GM12878 (cell line): ENCODE measurements around the gene ZDHHC3. TPM values are rescaled to one million over a fixed set of nuclear protein-coding genes. Genes with fewer than 3 reads are reported as not detected.

Source experiments
- ATAC-seq: fragments of 200-7000 bp; cut with Tn5 transposase; 3 replicates; pipeline ENCODE4 v1.9.1; 2020; ENCODE audit warnings: mild to moderate bottlenecking, moderate library complexity
- BruUV-seq: library from RNA; stranded (reverse); fragments of 400-500 nt; replicated peaks from 2 replicates; lab custom pipeline; 2021; lab: Mats Ljungman, UMichigan
- CTCF ChIA-PET: fragments of 300-600 bp; sonication (Branson Sonifier 250); formaldehyde crosslinking; extraction: SDS; loops from one replicate; lab custom pipeline; 2021; ENCODE audit warnings: inconsistent platforms; lab: Yijun Ruan, JAX
- POLR2A ChIA-PET: fragments of 350-600 bp; formaldehyde crosslinking; extraction: SDS; loops from one replicate; lab custom pipeline; 2021; ENCODE audit warnings: inconsistent platforms; lab: Charles Lee
- RAD21 ChIA-PET: fragments of 300-600 bp; sonication (Branson Sonifier 250); formaldehyde crosslinking; loops from one replicate; lab custom pipeline; 2023; ENCODE audit warnings: antibody characterized with exemption; ENCODE audit not compliant: unreplicated experiment; lab: Charles Lee
- SMC1A ChIA-PET: fragments of 300-600 bp; sonication (Branson Sonifier 250); formaldehyde crosslinking; loops from one replicate; lab custom pipeline; 2023; ENCODE audit not compliant: unreplicated experiment, uncharacterized antibody; lab: Charles Lee
- DNase-seq: peaks from one replicate; pipeline ENCODE4 v3.0.0-alpha.2; 2011; ENCODE audit warnings: low read depth, low spot score
- FAIRE-seq: peaks from 3 replicates; lab custom pipeline; 2011; peaks lifted over from hg19 to GRCh38; lab: Jason Lieb, UNC
- H2AFZ ChIP-seq: 2 replicates; pipeline ENCODE4 v1.6.0; 2011; ENCODE audit warnings: low read depth, low read length, control low read depth; ENCODE audit not compliant: control insufficient read depth
- H3K27ac ChIP-seq: 2 replicates; pipeline ENCODE4 v1.5.1; 2011; ENCODE audit warnings: control low read depth; ENCODE audit not compliant: control insufficient read depth, insufficient read depth
- H3K27me3 ChIP-seq, 2 experiments: replicated peaks in 1 of 2; 2 replicates each; pipeline versions ENCODE4 v1.6.0 to v1.6.1; 2011; ENCODE audit warnings: low read length in 1 of 2; ENCODE audit not compliant: control insufficient read depth in 2 of 2, insufficient read depth in 2 of 2
- H3K36me3 ChIP-seq, 2 experiments: 2 replicates each; pipeline ENCODE4 v1.5.1; 2011; ENCODE audit warnings: low read length in 1 of 2; ENCODE audit not compliant: control insufficient read depth in 2 of 2, insufficient read depth in 2 of 2
- H3K4me1 ChIP-seq: 2 replicates; pipeline ENCODE4 v1.6.1; 2011; ENCODE audit warnings: mild to moderate bottlenecking, low read length, moderate library complexity, mixed read lengths; ENCODE audit not compliant: control insufficient read depth, insufficient read depth
- H3K4me2 ChIP-seq: 2 replicates; pipeline ENCODE4 v1.6.0; 2011; ENCODE audit warnings: control low read depth; ENCODE audit not compliant: control insufficient read depth, insufficient read depth
- H3K4me3 ChIP-seq: fragments of 200-600 bp; sonication (generic); 2 replicates; pipeline ENCODE4 v1.5.1; 2016
- H3K79me2 ChIP-seq: 2 replicates; pipeline ENCODE4 v1.6.0; 2011; ENCODE audit warnings: low read length; ENCODE audit not compliant: control insufficient read depth, insufficient read depth
- H3K9ac ChIP-seq: 2 replicates; pipeline ENCODE4 v1.8.0; 2011; ENCODE audit warnings: low read length, control low read depth, mixed read lengths; ENCODE audit not compliant: control insufficient read depth, insufficient read depth
- H3K9me3 ChIP-seq: replicated peaks from 3 replicates; pipeline ENCODE4 v1.5.1; 2011; ENCODE audit warnings: mild to moderate bottlenecking, low read length; ENCODE audit not compliant: control insufficient read depth, insufficient read depth
- H4K20me1 ChIP-seq: 2 replicates; pipeline ENCODE4 v1.6.0; 2011; ENCODE audit not compliant: control insufficient read depth, insufficient read depth
- ATF3 ChIP-seq: IDR thresholded peaks from 2 replicates; pipeline ENCODE4 v1.6.1; 2011; ENCODE audit warnings: low read depth, mild to moderate bottlenecking, low read length, moderate library complexity, borderline replicate concordance; ENCODE audit errors: extremely low read depth
- BCLAF1 ChIP-seq: fragments of 450-650 bp; IDR thresholded peaks from 2 replicates; pipeline ENCODE4 v1.6.1; 2017; ENCODE audit warnings: antibody characterized with exemption, mild to moderate bottlenecking, moderate library complexity
- CHD4 ChIP-seq: fragments of 200-600 bp; sonication (generic); IDR thresholded peaks from 2 replicates; pipeline ENCODE4 v1.6.1; 2016; ENCODE audit warnings: mild to moderate bottlenecking
- HCFC1 ChIP-seq: fragments of 150-350 bp; IDR thresholded peaks from 2 replicates; pipeline ENCODE4 v1.6.1; 2014; ENCODE audit warnings: low read length
- KDM1A ChIP-seq: fragments of 200-600 bp; sonication (generic); IDR thresholded peaks from 2 replicates; pipeline ENCODE4 v1.6.1; 2016; ENCODE audit warnings: borderline replicate concordance
- MTA3 ChIP-seq: IDR thresholded peaks from 2 replicates; pipeline ENCODE4 v1.6.1; 2012; ENCODE audit warnings: low read length, inconsistent platforms, borderline replicate concordance
- PKNOX1 ChIP-seq: fragments of 450-650 bp; IDR thresholded peaks from 2 replicates; pipeline ENCODE4 v1.6.1; 2016; ENCODE audit warnings: mild to moderate bottlenecking
- POLR2AphosphoS2 ChIP-seq: IDR thresholded peaks from 2 replicates; pipeline ENCODE4 v1.6.1; 2011; ENCODE audit warnings: low read depth, mild to moderate bottlenecking, low read length, improper control_type of control experiment, moderate library complexity
- TCF12 ChIP-seq: IDR thresholded peaks from 2 replicates; pipeline ENCODE4 v1.6.1; 2011; ENCODE audit warnings: low read depth, mild to moderate bottlenecking, low read length
- ZNF207 ChIP-seq: fragments of 450-650 bp; IDR thresholded peaks from 2 replicates; pipeline ENCODE4 v1.6.1; 2014; ENCODE audit warnings: antibody characterized with exemption, mild to moderate bottlenecking, borderline replicate concordance
- ZNF217 ChIP-seq: fragments of 450-650 bp; IDR thresholded peaks from 2 replicates; pipeline ENCODE4 v1.6.1; 2017; ENCODE audit warnings: antibody characterized with exemption, mild to moderate bottlenecking
- WGBS: methylation state at CpG from one replicate; pipeline ENCODE4 v1.1.6; 2016; ENCODE audit warnings: low lambda C conversion rate; ENCODE audit not compliant: insufficient replicate concordance, insufficient coverage; ENCODE audit errors: missing lambda C conversion rate; 5-methylcytosine and 5-hydroxymethylcytosine counted together
- in situ Hi-C: fragments of 300-500 bp; cut with MboI; formaldehyde crosslinking; loops from 9 replicates; pipeline ENCODE4 v1.14.3; 2018; ENCODE audit warnings: mixed read lengths
- intact Hi-C: fragments of 100-400 bp; cut with micrococcal nuclease; formaldehyde crosslinking; loops from one replicate; pipeline ENCODE4 v1.14.2; 2022; ENCODE audit not compliant: unreplicated experiment
- polyA plus RNA-seq, 11 experiments: library from polyadenylated mRNA; depleted of rRNA in 4 of 11; unstranded in 6 of 11; stranded (reverse) in 5 of 11; fragments of >200 nt; fragmentation: Nextera tagmentation in 4 of 11; fragmentation: Illumina TruSeq in 1 of 11; extraction: Ambion mirVana in 4 of 11; extraction: Trizol in 1 of 11; gene quantifications; 1 replicate in 1 of 11; 2 replicates in 10 of 11; pipeline versions ENCODE4 v1.2.1 to v1.2.3, GENCODE V29; 2011 to 2016; ENCODE audit warnings: inconsistent platforms in 2 of 11, missing spikeins in 2 of 11, low read depth in 1 of 11
- total RNA-seq, 4 experiments: library from RNA; depleted of rRNA in 3 of 4; stranded (reverse); fragments of >200 nt in 3 of 4; fragmentation: Illumina TruSeq in 1 of 4; extraction: Trizol in 1 of 4; gene quantifications; 2 replicates each; pipeline versions ENCODE4 v1.2.1 to v1.2.3, GENCODE V29; 2013 to 2021
- TF ChIP-seq, protein P1 (sequence below): fragments of 450-650 bp; IDR thresholded peaks from 2 replicates; pipeline ENCODE4 v1.6.1; 2017; ENCODE audit warnings: low read depth, mild to moderate bottlenecking, moderate library complexity
- TF ChIP-seq, protein P2 (sequence below), 3 experiments: IDR thresholded peaks in 2 of 3; conservative IDR thresholded peaks in 1 of 3; 2 replicates each; pipeline ENCODE4 v1.5.1; 2011; ENCODE audit warnings: low read depth in 3 of 3, low read length in 3 of 3, mild to moderate bottlenecking in 3 of 3, control low read depth in 2 of 3, moderate library complexity in 2 of 3, inconsistent platforms in 1 of 3, mixed read lengths in 1 of 3; ENCODE audit not compliant: control insufficient read depth in 2 of 3, insufficient read depth in 1 of 3; ENCODE audit errors: extremely low read depth in 1 of 3

Gene ZDHHC3
- total and polyA plus RNA-seq, 10 of the 15 experiments (the other 5 are each of a cell fraction or from before 2014, with no cell fraction given) = 6.8 to 79.1 (median 40.8) TPM

- Histone ChIP-seq H3K27me3 (no peaks in the 10 kb centered on the region), H3K9ac (no peak overlapping the region), H2AFZ (no peak overlapping the region), H3K4me1 (peaks cover 5% of the 10 kb centered on the region), H3K4me3 (no peak overlapping the region), H3K79me2 (peaks cover 8% of the 10 kb centered on the region), H3K36me3 (peaks cover 14 to 22% of the 10 kb centered on the region in 2 experiments; a peak in 3 of 4 replicates), H3K4me2 (no peak overlapping the region), H3K9me3 (no peaks in the 10 kb centered on the region), H4K20me1 (no peaks in the 10 kb centered on the region), H3K27ac (no peak overlapping the region)
- ChIA-PET POLR2A (interaction anchor here (1.5 kb wide), 1 partner anchor 12 kb away, joined by 4 read pairs; no protein-coding TSS in a partner anchor), RAD21 (no interaction called here), SMC1A (interaction anchor here (1.1 to 4.3 kb wide), 2 partner anchors 13 to 22 kb away, joined by 3 to 23 read pairs; partner anchors contain the start of genes EXOSC7 and ZDHHC3), CTCF (interaction anchor here (3.3 kb wide), 1 partner anchor 8 kb away, joined by 22 read pairs; no protein-coding TSS in a partner anchor)
- 95% methylated on average over 1 of the region's 1 CpG for WGBS
- intact Hi-C loops (no loop called here), in situ Hi-C loops (no loop called here)
- FAIRE-seq (no peak), DNase-seq (no peak), ATAC-seq (no peak)
- no TSS peak for BruUV-seq
- TF ChIP-seq, protein P1, sequence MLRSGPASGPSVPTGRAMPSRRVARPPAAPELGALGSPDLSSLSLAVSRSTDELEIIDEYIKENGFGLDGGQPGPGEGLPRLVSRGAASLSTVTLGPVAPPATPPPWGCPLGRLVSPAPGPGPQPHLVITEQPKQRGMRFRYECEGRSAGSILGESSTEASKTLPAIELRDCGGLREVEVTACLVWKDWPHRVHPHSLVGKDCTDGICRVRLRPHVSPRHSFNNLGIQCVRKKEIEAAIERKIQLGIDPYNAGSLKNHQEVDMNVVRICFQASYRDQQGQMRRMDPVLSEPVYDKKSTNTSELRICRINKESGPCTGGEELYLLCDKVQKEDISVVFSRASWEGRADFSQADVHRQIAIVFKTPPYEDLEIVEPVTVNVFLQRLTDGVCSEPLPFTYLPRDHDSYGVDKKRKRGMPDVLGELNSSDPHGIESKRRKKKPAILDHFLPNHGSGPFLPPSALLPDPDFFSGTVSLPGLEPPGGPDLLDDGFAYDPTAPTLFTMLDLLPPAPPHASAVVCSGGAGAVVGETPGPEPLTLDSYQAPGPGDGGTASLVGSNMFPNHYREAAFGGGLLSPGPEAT = no peak
- TF ChIP-seq POLR2AphosphoS2 (no peak), BCLAF1 (no peak), ATF3 (no peak), ZNF217 (no peak), CHD4 (no peak), KDM1A (no peak), HCFC1 (no peak), PKNOX1 (no peak), MTA3 (no peak), ZNF207 (no peak), TCF12 (no peak)
- TF ChIP-seq, protein P2, sequence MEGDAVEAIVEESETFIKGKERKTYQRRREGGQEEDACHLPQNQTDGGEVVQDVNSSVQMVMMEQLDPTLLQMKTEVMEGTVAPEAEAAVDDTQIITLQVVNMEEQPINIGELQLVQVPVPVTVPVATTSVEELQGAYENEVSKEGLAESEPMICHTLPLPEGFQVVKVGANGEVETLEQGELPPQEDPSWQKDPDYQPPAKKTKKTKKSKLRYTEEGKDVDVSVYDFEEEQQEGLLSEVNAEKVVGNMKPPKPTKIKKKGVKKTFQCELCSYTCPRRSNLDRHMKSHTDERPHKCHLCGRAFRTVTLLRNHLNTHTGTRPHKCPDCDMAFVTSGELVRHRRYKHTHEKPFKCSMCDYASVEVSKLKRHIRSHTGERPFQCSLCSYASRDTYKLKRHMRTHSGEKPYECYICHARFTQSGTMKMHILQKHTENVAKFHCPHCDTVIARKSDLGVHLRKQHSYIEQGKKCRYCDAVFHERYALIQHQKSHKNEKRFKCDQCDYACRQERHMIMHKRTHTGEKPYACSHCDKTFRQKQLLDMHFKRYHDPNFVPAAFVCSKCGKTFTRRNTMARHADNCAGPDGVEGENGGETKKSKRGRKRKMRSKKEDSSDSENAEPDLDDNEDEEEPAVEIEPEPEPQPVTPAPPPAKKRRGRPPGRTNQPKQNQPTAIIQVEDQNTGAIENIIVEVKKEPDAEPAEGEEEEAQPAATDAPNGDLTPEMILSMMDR (IDR thresholded peaks at IDR 0.05 in 2 of 3, conservative IDR thresholded peaks at IDR 0.05 in 1 of 3; ENCODE audit: control insufficient read depth in 2 of 3, extremely low read depth in 1 of 3, insufficient read depth in 1 of 3, low read depth in 3 of 3, low read length in 3 of 3) = no peak
Measured at GRCh38 chr3:44989636-44990373, 13.8 kb upstream of the ZDHHC3 start.
